Small intestine (tissue), 7 donors: Measurements from ENCODE around the gene KMT2D. TPM values are rescaled to one million over a fixed set of nuclear protein-coding genes. Genes with fewer than 3 reads are reported as not detected.

ENCODE experiments used
- DNase-seq, 2 donors: peaks; one replicate each; pipeline versions ENCODE4 v3.0.0 to v3.0.0-alpha.2; 2013
- FAIRE-seq: peaks from 2 replicates; lab custom pipeline; 2012; peaks lifted over from hg19 to GRCh38; lab: Jason Lieb, UNC
- H3K27ac ChIP-seq, 3 donors: one replicate each; pipeline ENCODE4 v1.5.1; 2013; ENCODE audit warnings: low read length in 2 of 3, mild to moderate bottlenecking in 2 of 3, control low read depth in 1 of 3, inconsistent platforms in 1 of 3, low read depth in 1 of 3, moderate library complexity in 1 of 3
- H3K27me3 ChIP-seq, 3 donors: one replicate each; pipeline ENCODE4 v1.6.1; 2013; ENCODE audit warnings: low read length in 3 of 3, inconsistent platforms in 1 of 3; ENCODE audit not compliant: control insufficient read depth in 3 of 3, insufficient read depth in 3 of 3
- H3K36me3 ChIP-seq, 3 donors: one replicate each; pipeline ENCODE4 v1.6.1; 2013; ENCODE audit warnings: low read length in 3 of 3, inconsistent platforms in 1 of 3, low read depth in 1 of 3, mild to moderate bottlenecking in 1 of 3, moderate library complexity in 1 of 3; ENCODE audit not compliant: control insufficient read depth in 3 of 3, insufficient read depth in 2 of 3
- H3K4me1 ChIP-seq, 3 donors: one replicate each; pipeline ENCODE4 v1.6.1; 2013; ENCODE audit warnings: low read length in 2 of 3, inconsistent platforms in 1 of 3, low read depth in 1 of 3, mild to moderate bottlenecking in 1 of 3, moderate library complexity in 1 of 3; ENCODE audit not compliant: control insufficient read depth in 3 of 3, insufficient read depth in 2 of 3
- H3K4me3 ChIP-seq, 3 donors: one replicate each; pipeline ENCODE4 v1.5.1; 2013; ENCODE audit warnings: low read length in 3 of 3, control low read depth in 1 of 3, inconsistent platforms in 1 of 3, low read depth in 1 of 3, mild to moderate bottlenecking in 1 of 3, moderate library complexity in 1 of 3
- H3K9me3 ChIP-seq, 2 donors: one replicate each; pipeline ENCODE4 v1.6.1; 2013; ENCODE audit warnings: low read depth in 1 of 2, low read length in 1 of 2; ENCODE audit not compliant: control insufficient read depth in 2 of 2, insufficient read depth in 1 of 2
- WGBS, 3 donors: extraction: QIAGEN DNeasy Blood & Tissue Kit; methylation state at CpG; one replicate each; pipeline ENCODE4 v1.1.7; 2013; 5-methylcytosine and 5-hydroxymethylcytosine counted together
- polyA plus RNA-seq, 4 donors: library from polyadenylated mRNA; stranded (reverse) in 3 of 4; unstranded in 1 of 4; fragments of 200-250 nt in 3 of 4; fragments of 120-200 nt in 1 of 4; gene quantifications; one replicate each; pipeline versions ENCODE4 v1.2.1 to v1.2.3, GENCODE V29; 2013
- donor health status: healthy with polysubstance abuse.
- donor health status: control.
- donor health status: control.
- donor health status: Bipolar disorder and iron deficiency.
- donor health status: healthy.

KMT2D gene
- polyA plus RNA-seq, 4 donors, result 5.4 to 46.5 (median 22.8) TPM

DNA sequence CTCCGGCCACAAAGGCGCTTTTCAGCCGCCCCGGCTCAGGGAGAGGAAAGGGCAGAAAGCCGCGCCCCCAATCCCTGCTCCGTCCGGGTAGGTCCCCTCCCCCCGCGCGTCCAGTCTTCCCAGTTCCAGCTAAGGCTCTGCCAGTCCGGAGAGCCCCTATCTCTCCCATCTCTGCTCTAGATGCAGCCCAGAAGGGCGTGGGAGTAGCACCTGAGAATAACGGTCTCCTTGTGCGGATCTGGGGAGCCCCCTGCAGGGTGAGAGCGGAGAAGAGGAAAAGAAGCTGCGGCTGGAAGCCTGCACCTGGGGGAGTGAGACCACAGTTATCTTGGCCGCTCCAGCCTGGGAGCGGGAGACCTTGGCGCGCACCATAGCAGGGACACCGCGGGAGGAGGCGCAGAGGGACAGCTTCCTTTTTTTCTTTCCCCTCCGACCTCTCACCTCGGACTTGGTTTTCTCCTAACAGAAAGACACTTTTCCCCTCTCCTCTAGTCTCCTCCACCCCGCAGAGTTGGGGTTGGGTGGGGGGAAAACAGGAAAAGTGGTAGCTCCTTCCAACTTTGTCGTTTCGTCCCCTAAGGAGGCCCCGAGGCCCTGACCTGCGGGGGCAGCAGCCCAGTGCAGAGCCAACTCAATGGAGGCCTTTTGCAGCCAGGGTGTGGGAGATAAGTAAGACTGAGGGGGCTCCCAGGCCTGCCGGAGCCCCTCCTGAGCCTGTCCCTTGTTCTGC lies 31.7 kb upstream of the KMT2D start:
- H3K27ac ChIP-seq, result no peak overlapping the region
- DNase-seq, result peak in 1 of 2 donors; percentile 40
- peaks cover 0 to 2% of the 10 kb centered on the region in 2 donors for H3K9me3 ChIP-seq
- H3K36me3 ChIP-seq, result peaks cover 0 to 10% (median 5%) of the 10 kb centered on the region in 3 donors
- peaks cover 0 to 40% (median 3%) of the 10 kb centered on the region in 3 donors for H3K4me1 ChIP-seq
- no peak for FAIRE-seq
- H3K4me3 ChIP-seq, result no peak overlapping the region
- peaks cover 9 to 73% (median 22%) of the 10 kb centered on the region in 3 donors for H3K27me3 ChIP-seq
- 2 to 6% (median 4%) methylated on average over 31 to 32 of the region's 32 CpGs for WGBS, 3 donors

GRCh38 chr12:49091836-49092085 lies 31.2 kb upstream of the KMT2D start:
- peaks cover 9 to 73% (median 22%) of the 10 kb centered on the region in 3 donors for H3K27me3 ChIP-seq
- peaks cover 0 to 5% (median under 1%) of the 10 kb centered on the region in 3 donors for H3K36me3 ChIP-seq
- no peak overlapping the region for H3K4me3 ChIP-seq
- no peak overlapping the region for H3K27ac ChIP-seq
- peaks cover 0 to 2% of the 10 kb centered on the region in 2 donors for H3K9me3 ChIP-seq
- no peak for DNase-seq
- peaks cover 0 to 40% (median 3%) of the 10 kb centered on the region in 3 donors for H3K4me1 ChIP-seq
- FAIRE-seq, result no peak
- WGBS, 3 donors, result 3 to 5% (median 3%) methylated on average over 14 of the region's 14 CpGs

DNA sequence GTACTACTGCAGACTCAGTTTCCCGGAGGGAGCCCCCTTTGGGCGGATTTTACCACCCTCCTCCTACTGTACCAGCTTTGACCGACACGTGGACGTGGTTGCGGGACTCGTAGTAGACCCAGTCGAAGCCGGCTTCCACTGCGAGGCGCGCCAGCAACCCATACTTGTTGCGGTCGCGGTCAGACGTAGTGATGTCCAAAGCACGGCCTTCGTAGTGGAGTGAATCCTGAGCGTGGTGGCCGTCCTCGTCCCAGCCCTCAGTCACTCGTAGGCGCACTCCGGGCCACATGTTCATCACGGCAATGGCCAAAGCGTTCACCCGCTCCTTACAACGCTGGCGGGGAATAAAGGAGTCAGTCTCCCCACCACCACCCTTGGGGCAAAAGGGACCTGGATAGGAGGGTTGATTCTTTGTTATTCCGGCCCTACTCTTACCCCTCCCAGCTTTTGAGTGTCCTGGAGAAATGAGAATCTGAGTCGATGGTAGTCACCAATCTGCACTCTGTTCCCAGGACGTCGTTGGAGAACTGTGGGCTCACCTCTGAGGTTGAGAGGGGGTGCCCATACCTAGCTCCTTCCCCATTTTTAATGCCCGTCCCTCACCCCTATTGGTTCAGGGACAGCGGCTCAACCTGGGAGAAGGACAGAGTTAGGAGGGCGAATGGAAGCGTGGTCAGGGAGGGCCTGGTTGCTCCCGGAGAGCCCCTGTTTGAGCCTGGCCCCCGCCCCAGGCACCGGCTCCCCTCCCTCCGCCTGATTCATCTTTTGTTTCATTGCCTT lies 30.7 kb upstream of the KMT2D start:
- WGBS, 3 donors, result 16 to 27% (median 17%) methylated on average over 41 of the region's 41 CpGs
- Histone ChIP-seq H3K36me3 (peaks cover 0 to 3% (median 0%) of the 10 kb centered on the region in 3 donors), H3K27me3 (peaks cover 9 to 73% (median 22%) of the 10 kb centered on the region in 3 donors), H3K4me1 (peaks cover 0 to 40% (median 3%) of the 10 kb centered on the region in 3 donors), H3K9me3 (peaks cover 0 to 2% of the 10 kb centered on the region in 2 donors), H3K27ac (no peak overlapping the region), H3K4me3 (no peak overlapping the region)
- FAIRE-seq (no peak), DNase-seq (no peak)

DNA sequence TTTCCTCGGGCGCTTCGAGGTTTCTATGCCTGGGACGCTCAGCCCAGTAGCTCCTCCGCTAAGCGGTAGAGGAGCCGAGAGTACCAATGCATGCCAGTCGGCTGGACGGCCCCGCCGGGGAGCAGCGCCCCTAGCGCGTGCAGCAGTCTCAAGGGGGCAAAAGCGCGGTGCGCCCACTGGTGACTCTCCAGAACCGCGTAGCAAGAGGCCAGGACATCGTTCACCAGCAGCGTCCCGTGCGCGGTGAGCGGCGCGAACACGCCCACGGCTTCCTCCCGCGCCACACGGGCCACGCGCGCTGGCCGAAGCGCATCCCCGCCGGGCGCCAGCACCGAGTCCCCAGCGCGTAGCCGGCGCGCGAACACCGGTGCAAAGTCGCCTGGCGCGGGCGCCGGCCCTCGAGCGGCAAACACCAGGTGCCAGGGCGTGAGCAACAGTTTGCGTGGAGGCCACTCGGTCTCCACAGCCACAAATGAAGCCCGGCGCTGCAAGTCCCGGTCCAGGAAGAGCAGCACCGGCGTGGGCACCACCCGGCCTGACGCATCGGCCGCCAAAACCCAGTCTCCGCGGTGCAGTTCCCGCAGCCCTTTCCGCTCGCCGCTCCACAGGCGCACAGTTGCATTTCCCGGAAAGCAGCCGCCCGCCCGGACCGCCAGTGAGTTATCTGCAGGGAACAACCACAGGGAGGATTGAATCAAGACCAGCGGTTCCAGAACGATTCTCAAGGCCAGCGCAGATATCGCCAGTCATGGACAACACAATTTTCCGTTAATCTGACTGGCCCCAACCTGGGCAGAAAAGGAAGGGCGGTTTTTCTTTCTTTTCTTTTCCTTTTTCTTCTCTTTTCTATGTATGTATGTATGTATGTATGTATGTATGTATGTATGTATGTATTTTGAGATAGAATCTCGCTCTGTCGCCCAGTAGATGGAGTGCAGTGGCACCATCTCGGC lies 29.5 kb upstream of the KMT2D start:
- Histone ChIP-seq H3K27ac (no peak overlapping the region), H3K27me3 (peaks cover 9 to 68% (median 22%) of the 10 kb centered on the region in 3 donors), H3K36me3 (no peaks in the 10 kb centered on the region), H3K4me1 (peaks cover 0 to 40% (median 3%) of the 10 kb centered on the region in 3 donors), H3K4me3 (peak overlapping the region in 2 of 3 donors; percentile 8 to 28), H3K9me3 (peaks cover 0 to 2% of the 10 kb centered on the region in 2 donors)
- no peak for FAIRE-seq
- 2 to 3% (median 3%) methylated on average over 68 to 88 of the region's 88 CpGs for WGBS, 3 donors
- peak in 1 of 2 donors; percentile 49 for DNase-seq

DNA sequence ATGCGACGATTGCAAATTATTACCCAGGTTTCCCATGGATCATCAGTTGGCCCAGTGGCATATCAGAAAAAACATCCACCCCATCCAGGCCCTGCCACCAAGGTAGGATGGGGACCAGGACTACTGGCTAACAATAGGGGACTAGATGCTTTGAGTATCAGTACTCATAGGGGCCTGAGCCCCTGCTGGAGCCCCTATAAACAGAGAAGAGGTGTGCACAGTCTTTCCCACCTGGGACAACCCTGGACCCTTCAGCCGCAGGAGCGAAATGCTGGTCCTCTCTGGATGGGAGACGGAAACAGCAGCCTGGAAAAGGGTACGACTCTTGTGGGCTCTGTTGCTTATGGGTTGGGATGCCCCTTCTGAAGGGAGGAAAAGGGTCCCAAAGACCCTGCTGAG lies 28.3 kb upstream of the KMT2D start:
- FAIRE-seq, result no peak
- WGBS, 3 donors, result 49 to 58% (median 56%) methylated on average over 6 of the region's 6 CpGs
- no peak overlapping the region for H3K27ac ChIP-seq

GRCh38 chr12:49088150-49088931 lies 27.7 kb upstream of the KMT2D start:
- Histone ChIP-seq H3K4me1 (peaks cover 0 to 26% (median 3%) of the 10 kb centered on the region in 3 donors), H3K36me3 (no peaks in the 10 kb centered on the region), H3K27me3 (peaks cover 9 to 51% (median 13%) of the 10 kb centered on the region in 3 donors), H3K4me3 (no peak overlapping the region), H3K27ac (no peak overlapping the region), H3K9me3 (peaks cover 0 to 2% of the 10 kb centered on the region in 2 donors)
- FAIRE-seq, result no peak
- DNase-seq, result peak; percentile 80 to 89
- WGBS, 3 donors, result 1 to 3% (median 2%) methylated on average over 16 to 18 of the region's 18 CpGs

More for the DNA sequence above, 28.3 kb upstream of the KMT2D start:
- H3K4me1 ChIP-seq, result peaks cover 0 to 31% (median 3%) of the 10 kb centered on the region in 3 donors
- peaks cover 9 to 57% (median 16%) of the 10 kb centered on the region in 3 donors for H3K27me3 ChIP-seq
- H3K4me3 ChIP-seq, result no peak overlapping the region
- no peaks in the 10 kb centered on the region for H3K36me3 ChIP-seq
- DNase-seq, result no peak
- peaks cover 0 to 2% of the 10 kb centered on the region in 2 donors for H3K9me3 ChIP-seq

DNA sequence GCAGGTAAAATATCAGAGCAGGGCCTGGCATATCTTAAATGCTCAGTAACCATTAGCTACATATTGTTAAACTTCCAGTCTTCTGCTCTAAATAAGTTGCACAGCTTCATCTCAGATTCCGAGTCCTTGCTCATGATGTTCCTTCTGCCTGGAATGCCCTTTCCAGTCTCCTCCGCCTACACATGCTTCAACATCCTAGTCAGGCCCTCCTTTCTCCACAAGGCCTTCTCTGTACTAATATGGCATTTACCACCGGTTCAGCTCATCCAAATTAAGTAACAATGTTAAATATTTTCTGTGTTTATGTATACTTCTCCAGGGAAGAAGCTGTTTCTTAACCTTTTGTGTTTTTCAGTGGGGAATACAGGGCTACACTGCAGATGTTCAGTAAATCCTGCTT lies 25.5 kb upstream of the KMT2D start:
- FAIRE-seq, result no peak
- no peak for DNase-seq
- no peaks in the 10 kb centered on the region for H3K36me3 ChIP-seq
- H3K27me3 ChIP-seq, result peaks cover 3 to 32% (median 10%) of the 10 kb centered on the region in 3 donors
- no peak overlapping the region for H3K4me3 ChIP-seq
- peaks cover 0 to 2% of the 10 kb centered on the region in 2 donors for H3K9me3 ChIP-seq
- WGBS, 3 donors, result 77 to 84% (median 82%) methylated on average over 3 of the region's 3 CpGs
- H3K27ac ChIP-seq, result no peak overlapping the region
- peaks cover 0 to 13% (median 3%) of the 10 kb centered on the region in 3 donors for H3K4me1 ChIP-seq
